VCaP (cell line): ENCODE data around the gene FBXW12.

ENCODE experiments used
- H3K27ac ChIP-seq: fragments of 450-650 bp; 2 replicates; pipeline ENCODE4 v1.5.1; 2017
- CTCF ChIP-seq: fragments of 450-650 bp; conservative IDR thresholded peaks from 2 replicates; pipeline ENCODE4 v1.5.1; 2017; ENCODE audit warnings: mild to moderate bottlenecking, moderate library complexity

FBXW12 gene

GRCh38 chr3:48429960-48430707, 58.1 kb downstream of the FBXW12 start, which contains the start of gene PLXNB1:
PLXNB1 (minus strand) TSS chr3:48430086; CDS start chr3:48424611, 5,475 bp downstream.
- TF ChIP-seq CTCF: no peak

GRCh38 chr3:48430708-48431101, 58.7 kb downstream of the FBXW12 start:
- peak overlapping the region; percentile 96 for H3K27ac ChIP-seq

More at GRCh38 chr3:48429960-48430707, 58.1 kb downstream of the FBXW12 start, which contains the start of gene PLXNB1:
- H3K27ac ChIP-seq: peak within 1 kb of the TSS; percentile 96

GRCh38 chr3:48431224-48432029, 59.4 kb downstream of the FBXW12 start:
- no peak for TF ChIP-seq CTCF
- H3K27ac ChIP-seq: peak overlapping the region; percentile 96

More at GRCh38 chr3:48430708-48431101, 58.7 kb downstream of the FBXW12 start:
- no peak for TF ChIP-seq CTCF

- no peak overlapping the region for H3K27ac ChIP-seq
- TF ChIP-seq CTCF: peak; percentile 52; the same call in 1 of the 2 replicates
Observed at GRCh38 chr3:48432411-48433371, 60.7 kb downstream of the FBXW12 start.

- H3K27ac ChIP-seq: no peak overlapping the region
- TF ChIP-seq CTCF: no peak
Observed at GRCh38 chr3:48433472-48434118, 61.6 kb downstream of the FBXW12 start.

- TF ChIP-seq CTCF: no peak
- H3K27ac ChIP-seq: peak overlapping the region; percentile 16; the same call in 1 of the 2 replicates
Observed at GRCh38 chr3:48434591-48435222, 62.7 kb downstream of the FBXW12 start.
